LNCaP clone FGC (cell line): ENCODE results near the gene NHS.

ENCODE experiments used
- DNase-seq: peaks from one replicate; pipeline ENCODE4 v3.0.0-alpha.2; 2011; ENCODE audit warnings: low read depth
- H3K4me3 ChIP-seq: 2 replicates; pipeline ENCODE4 v1.5.1; 2011; ENCODE audit warnings: mild to moderate bottlenecking, low read depth, low read length, control low read depth
- CTCF ChIP-seq: IDR thresholded peaks from 2 replicates; pipeline ENCODE4 v1.5.1; 2012; ENCODE audit warnings: mild to moderate bottlenecking; ENCODE audit not compliant: control insufficient read depth, insufficient read depth; ENCODE audit errors: extremely low read depth

Gene NHS

DNA sequence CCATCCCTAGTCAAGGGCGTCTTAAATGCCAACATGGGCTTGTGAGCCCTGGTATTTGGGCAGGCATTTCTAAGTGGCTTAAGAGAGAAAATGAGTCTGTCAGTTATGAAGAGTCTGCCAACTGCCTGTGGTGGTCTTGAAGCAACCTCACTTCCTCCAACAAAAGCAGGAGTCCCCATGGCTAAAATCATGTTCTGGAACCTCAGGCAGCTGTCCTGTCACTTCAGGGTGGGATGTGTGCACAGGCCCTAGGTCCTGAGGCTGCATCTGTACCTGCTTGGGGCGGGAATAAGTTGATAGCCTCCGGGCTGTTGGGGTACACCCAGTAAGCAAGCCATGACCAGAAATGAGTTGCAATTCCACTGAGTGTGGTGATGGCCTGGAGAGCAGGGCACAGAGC lies 247.3 kb downstream of the NHS start:
- H3K4me3 ChIP-seq: no peak overlapping the region
- DNase-seq: no peak
- no peak for TF ChIP-seq CTCF

GRCh38 chrX:17623750-17624149 lies 248.8 kb downstream of the NHS start:
- no peak overlapping the region for H3K4me3 ChIP-seq
- no peak for DNase-seq
- TF ChIP-seq CTCF: no peak

DNA sequence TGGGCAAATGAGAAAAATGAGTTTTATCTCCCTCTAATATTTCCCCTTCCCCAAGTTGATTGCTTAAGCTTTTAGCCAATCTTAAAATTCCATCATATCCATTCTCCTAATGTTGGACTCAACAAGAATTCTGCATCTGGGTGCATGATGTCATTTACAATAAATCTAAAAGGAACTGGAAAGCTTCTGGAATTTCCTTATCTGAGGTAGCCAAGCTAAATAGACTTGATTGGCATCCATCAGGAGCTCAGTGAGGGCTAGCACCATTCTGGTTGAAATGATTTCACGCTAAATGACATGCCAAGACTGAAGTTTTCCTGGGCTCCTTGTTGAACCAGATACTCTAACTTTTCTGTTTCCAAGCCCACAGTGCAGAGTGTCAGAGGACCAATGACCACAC lies 252.0 kb downstream of the NHS start:
- TF ChIP-seq CTCF: no peak
- H3K4me3 ChIP-seq: no peak overlapping the region
- DNase-seq: no peak

DNA sequence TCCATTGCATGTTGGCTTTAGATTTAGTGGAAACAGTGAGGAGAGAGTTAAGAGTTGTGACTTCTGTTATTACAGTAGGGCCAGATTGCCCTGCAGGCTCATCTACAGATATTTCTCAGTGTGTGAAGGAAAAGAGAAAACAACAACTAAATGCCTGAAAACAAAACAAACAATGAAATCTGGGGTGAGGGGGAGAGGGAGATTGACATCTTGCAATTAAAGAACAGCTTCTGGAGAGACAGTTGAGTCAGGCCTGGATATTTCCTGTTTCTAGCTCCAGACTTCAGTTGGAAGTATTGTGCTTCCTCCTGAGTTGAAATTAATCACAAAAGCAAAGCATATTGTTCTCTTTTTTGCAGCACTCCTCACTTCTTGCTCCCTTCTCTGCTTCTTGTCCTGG lies 254.0 kb downstream of the NHS start:
- no peak overlapping the region for H3K4me3 ChIP-seq
- TF ChIP-seq CTCF: no peak
- no peak for DNase-seq

DNA sequence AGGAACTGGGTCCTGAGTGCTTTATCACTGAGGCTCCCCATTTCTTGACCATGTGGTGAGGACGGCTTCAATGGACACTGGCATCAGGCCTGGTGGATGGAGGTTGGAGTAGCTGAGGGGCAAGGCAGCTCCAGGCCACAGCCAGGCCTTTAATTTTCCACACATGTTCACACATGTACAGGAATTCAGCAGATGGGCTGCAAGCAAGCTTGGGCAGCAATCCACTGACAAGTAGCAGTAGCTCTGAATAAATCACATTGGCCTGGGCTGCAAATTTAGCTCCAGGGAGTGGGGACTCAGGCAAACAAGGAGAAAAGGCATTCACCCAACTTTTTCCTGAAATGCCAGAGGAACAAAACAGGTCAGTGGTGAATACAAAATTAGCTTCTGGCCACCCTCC lies 254.5 kb downstream of the NHS start:
- no peak for DNase-seq
- TF ChIP-seq CTCF: no peak
- no peak overlapping the region for H3K4me3 ChIP-seq

GRCh38 chrX:17631647-17632046 lies 256.6 kb downstream of the NHS start:
- no peak overlapping the region for H3K4me3 ChIP-seq
- no peak for TF ChIP-seq CTCF
- no peak for DNase-seq

GRCh38 chrX:17632942-17633341 lies 257.9 kb downstream of the NHS start:
- no peak for DNase-seq
- no peak overlapping the region for H3K4me3 ChIP-seq
- no peak for TF ChIP-seq CTCF
